T-helper 22 cell (primary cell): ENCODE measurements around the gene KIF1C.
"Not testable (repeated sequence)": the region's sequence is repeated elsewhere in the genome, so short reads cannot be mapped to it uniquely, and the experiment has no call there.

Experiments used
- DNase-seq: peaks from one replicate; pipeline ENCODE4 v3.0.0-alpha.2; 2020; ENCODE audit warnings: low read depth

KIF1C gene

GRCh38 chr17:5045496-5045895 lies 47.7 kb downstream of the KIF1C start:
- DNase-seq = no peak

- no peak for DNase-seq
Observed at GRCh38 chr17:5047446-5047845, 49.7 kb downstream of the KIF1C start.

- peak; percentile 72 for DNase-seq
Observed at GRCh38 chr17:5049314-5049841, 51.6 kb downstream of the KIF1C start.

- no peak for DNase-seq
Observed at GRCh38 chr17:5050278-5050677, 52.5 kb downstream of the KIF1C start.

GRCh38 chr17:5055543-5055942 lies 57.8 kb downstream of the KIF1C start:
- DNase-seq = no peak

GRCh38 chr17:5065227-5065744 lies 67.5 kb downstream of the KIF1C start:
- DNase-seq = no peak

- DNase-seq = no peak
Observed at GRCh38 chr17:5068236-5068635, 70.5 kb downstream of the KIF1C start.

- no peak for DNase-seq
Observed at GRCh38 chr17:5069724-5070123, 72.0 kb downstream of the KIF1C start.

- DNase-seq = not testable (repeated sequence)
Observed at GRCh38 chr17:5075472-5075871, 77.7 kb downstream of the KIF1C start.

- DNase-seq = not testable (repeated sequence)
Observed at GRCh38 chr17:5077275-5077674, 79.5 kb downstream of the KIF1C start.

GRCh38 chr17:5077781-5078105 lies 80.0 kb downstream of the KIF1C start:
- no peak for DNase-seq
